A673 (cell line): ENCODE measurements around the gene KLHL24.

Experiments
- EZH2 ChIP-seq: fragments of 200-600 bp; sonication (generic); IDR thresholded peaks from 2 replicates; pipeline ENCODE4 v1.6.1; 2017; ENCODE audit warnings: borderline replicate concordance, low read depth, mild to moderate bottlenecking, mixed read lengths, antibody characterized with exemption, low read length; ENCODE audit not compliant: poor library complexity, severe bottlenecking
- TF ChIP-seq, protein P1 (sequence below): fragments of 300-800, 200-600 bp; sonication (generic); conservative IDR thresholded peaks from 2 replicates; pipeline ENCODE4 v1.5.1; 2017; ENCODE audit warnings: low read depth, mild to moderate bottlenecking, antibody characterized with exemption, low read length, moderate library complexity, mixed read lengths

DNA sequence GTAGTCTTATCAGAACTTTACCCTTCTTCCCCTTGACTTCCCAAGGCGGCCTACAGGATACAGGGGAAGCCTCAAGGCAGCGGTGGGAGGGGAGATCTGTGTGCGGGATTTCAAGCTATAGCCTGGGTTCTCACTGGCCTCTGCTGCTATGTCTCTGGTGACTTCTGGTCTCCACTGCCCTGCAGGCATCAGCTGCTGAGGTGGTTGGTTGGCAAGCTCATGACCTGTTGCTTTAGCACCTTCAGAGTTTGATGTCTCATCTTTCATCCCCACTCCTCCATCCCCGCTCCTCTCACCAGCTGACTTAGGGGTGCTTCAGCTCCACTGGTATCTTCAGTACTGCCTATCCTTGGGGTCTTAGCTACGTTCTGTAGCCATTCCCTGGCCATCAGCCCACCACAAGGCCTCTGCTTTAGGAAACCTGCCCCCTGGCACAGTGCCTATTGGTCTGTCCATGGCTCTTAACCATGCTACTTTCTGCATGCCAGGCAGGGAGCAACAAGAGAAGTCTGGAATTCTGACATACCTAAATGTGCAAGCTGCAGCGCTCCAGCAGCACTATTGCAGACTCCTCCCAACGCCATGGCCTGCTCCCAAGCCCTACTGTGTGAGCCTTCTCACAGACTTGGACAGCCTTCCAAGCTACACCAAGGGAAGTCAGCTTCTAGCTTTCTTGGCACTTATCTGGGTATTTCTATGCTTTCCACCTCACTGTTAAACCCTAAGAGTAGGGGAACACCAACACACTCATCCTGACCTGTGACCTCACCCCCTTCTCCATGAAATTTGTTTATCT is 60.3 kb downstream of the KLHL24 start:
- TF ChIP-seq, protein P1, sequence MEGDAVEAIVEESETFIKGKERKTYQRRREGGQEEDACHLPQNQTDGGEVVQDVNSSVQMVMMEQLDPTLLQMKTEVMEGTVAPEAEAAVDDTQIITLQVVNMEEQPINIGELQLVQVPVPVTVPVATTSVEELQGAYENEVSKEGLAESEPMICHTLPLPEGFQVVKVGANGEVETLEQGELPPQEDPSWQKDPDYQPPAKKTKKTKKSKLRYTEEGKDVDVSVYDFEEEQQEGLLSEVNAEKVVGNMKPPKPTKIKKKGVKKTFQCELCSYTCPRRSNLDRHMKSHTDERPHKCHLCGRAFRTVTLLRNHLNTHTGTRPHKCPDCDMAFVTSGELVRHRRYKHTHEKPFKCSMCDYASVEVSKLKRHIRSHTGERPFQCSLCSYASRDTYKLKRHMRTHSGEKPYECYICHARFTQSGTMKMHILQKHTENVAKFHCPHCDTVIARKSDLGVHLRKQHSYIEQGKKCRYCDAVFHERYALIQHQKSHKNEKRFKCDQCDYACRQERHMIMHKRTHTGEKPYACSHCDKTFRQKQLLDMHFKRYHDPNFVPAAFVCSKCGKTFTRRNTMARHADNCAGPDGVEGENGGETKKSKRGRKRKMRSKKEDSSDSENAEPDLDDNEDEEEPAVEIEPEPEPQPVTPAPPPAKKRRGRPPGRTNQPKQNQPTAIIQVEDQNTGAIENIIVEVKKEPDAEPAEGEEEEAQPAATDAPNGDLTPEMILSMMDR = no peak
- no peak for TF ChIP-seq EZH2
